ENCODE results near the gene DRC3. TPM values are rescaled to one million over a fixed set of nuclear protein-coding genes. Genes with fewer than 3 reads are reported as not detected.

The DRC3 gene
- total RNA-seq, 1 experiment from 2014 or later, result not detected

DNA sequence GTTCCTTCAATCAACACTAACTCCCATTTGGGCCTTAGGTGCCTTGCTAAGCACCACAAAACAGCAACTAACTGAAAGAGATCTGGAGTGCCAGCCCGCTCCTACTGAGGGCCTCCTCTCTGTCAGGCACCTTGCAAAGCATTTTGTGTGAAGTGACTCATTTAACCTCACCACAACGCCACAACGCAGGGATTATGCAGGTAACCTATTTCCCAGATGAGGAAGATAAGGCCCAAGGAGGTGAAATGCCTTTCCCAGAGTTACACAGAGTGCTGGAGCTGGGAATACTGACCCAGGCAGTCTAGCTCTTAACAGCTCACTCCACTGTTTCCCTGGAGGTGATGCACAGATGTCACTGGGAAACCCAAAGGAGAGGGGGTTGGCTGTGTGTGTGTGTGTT lies 32.8 kb downstream of the DRC3 start:
- Histone ChIP-seq H4K20me1 (ENCODE audit: insufficient read depth, low read depth, low read length) (peaks cover 3% of the 10 kb centered on the region; the same call in 1 of the 2 replicates), H3K9me3 (ENCODE audit: low read length) (no peaks in the 10 kb centered on the region), H3K4me3 (ENCODE audit: low read length) (no peak overlapping the region), H3K27ac (ENCODE audit: low read length) (no peak overlapping the region), H2AFZ (ENCODE audit: low read length) (no peak overlapping the region), H3K27me3 (ENCODE audit: low read length) (no peaks in the 10 kb centered on the region), H3K4me1 (ENCODE audit: low read length) (peaks cover 19% of the 10 kb centered on the region), H3K9me2 (replicated peaks; ENCODE audit: insufficient read depth, low read length) (no peaks in the 10 kb centered on the region), H3K9ac (ENCODE audit: low read length) (no peak overlapping the region), H3K79me2 (ENCODE audit: low read length) (no peaks in the 10 kb centered on the region), H3K36me3 (ENCODE audit: insufficient read depth, low read length) (peaks cover 4% of the 10 kb centered on the region), H3K4me2 (ENCODE audit: low read depth, low read length, poor library complexity, severe bottlenecking) (no peak overlapping the region)
- no peak for DNase-seq

DNA sequence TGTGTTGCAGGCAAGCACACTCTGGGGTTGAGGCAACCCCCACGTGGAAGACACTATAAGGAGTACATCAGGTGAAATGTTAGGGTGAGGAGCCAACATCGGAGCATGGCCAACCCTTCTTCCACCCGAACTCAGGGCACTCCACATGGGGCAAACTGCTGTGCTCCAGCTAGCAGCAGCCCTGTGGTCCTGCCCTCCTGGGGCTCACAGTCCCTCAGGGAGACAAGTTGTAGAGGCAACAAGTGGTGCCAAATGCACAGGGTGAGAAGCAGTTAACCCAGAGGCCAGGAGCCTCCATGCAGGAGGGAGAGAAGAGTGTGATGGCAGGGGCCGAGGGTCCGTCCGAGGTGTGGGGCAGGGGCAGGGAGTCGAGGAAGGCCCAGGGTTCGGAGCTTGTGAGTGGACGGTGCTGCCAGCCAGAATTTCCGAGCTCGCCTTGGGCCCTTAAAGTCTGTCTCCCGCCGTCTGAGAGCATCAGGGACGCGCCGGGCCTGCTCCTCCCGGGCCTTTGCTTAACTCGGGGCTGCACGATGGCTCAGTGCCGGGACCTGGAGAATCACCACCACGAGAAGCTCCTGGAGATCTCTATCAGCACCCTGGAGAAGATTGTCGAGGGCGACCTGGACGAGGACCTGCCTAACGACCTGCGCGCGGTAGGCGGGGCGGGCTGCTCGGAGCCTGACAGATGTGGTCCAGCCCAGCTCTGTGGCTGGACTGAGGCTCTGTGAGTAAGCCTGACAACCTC lies 34.0 kb downstream of the DRC3 start:
- no peak overlapping the region for H3K27ac ChIP-seq (ENCODE audit: low read length)
- no peak overlapping the region for H2AFZ ChIP-seq (ENCODE audit: low read length)
- no peaks in the 10 kb centered on the region for H3K79me2 ChIP-seq (ENCODE audit: low read length)
- no peaks in the 10 kb centered on the region for H3K9me2 ChIP-seq (replicated peaks; ENCODE audit: insufficient read depth, low read length)
- no peaks in the 10 kb centered on the region for H3K9me3 ChIP-seq (ENCODE audit: low read length)
- peaks cover 19% of the 10 kb centered on the region for H3K4me1 ChIP-seq (ENCODE audit: low read length)
- peaks cover 4% of the 10 kb centered on the region for H3K36me3 ChIP-seq (ENCODE audit: insufficient read depth, low read length)
- H3K27me3 ChIP-seq (ENCODE audit: low read length), result no peaks in the 10 kb centered on the region
- H4K20me1 ChIP-seq (ENCODE audit: insufficient read depth, low read depth, low read length), result peaks cover 6% of the 10 kb centered on the region; the same call in 1 of the 2 replicates
- H3K4me3 ChIP-seq (ENCODE audit: low read length), result no peak overlapping the region
- no peak overlapping the region for H3K9ac ChIP-seq (ENCODE audit: low read length)
- no peak for DNase-seq
- H3K4me2 ChIP-seq (ENCODE audit: low read depth, low read length, poor library complexity, severe bottlenecking), result no peak overlapping the region

DNA sequence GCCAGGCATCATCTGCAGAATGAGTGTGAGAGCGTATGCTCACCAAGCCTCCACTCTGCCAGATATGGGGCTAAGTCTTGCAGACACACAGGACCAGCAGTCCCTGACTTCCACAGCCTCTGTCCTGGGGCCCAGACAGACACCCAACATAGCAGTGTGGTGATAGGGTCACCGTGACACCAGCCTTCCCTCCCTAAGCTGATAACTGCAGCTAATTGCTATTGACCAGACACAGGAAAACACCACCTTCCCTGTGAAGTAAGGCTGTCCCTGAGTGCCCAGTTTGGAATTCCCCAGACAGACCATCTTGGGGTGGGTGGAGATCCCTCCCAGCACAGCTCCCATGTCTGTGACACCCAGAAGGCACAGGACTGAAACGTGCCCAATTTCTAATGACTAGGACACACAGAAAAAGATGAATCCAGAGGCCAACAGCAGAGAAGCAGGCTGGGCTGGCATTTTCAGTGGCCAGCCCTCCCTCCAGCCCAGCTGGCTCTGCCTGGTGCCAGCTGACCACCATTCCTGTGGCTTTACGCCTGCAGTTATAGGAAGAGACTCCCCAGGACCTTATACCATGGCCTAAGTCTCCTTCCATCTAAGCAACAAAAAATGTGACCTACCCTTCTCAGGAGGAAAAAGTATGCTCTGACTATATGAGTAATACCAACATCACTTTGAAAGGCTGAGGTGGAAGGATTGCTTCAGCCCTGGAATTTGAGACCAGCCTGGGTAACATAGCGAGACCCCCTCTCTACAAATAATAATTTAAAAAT lies 36.0 kb downstream of the DRC3 start:
- no peaks in the 10 kb centered on the region for H3K9me3 ChIP-seq (ENCODE audit: low read length)
- H3K36me3 ChIP-seq (ENCODE audit: insufficient read depth, low read length), result peaks cover 11% of the 10 kb centered on the region
- no peak overlapping the region for H3K9ac ChIP-seq (ENCODE audit: low read length)

DNA sequence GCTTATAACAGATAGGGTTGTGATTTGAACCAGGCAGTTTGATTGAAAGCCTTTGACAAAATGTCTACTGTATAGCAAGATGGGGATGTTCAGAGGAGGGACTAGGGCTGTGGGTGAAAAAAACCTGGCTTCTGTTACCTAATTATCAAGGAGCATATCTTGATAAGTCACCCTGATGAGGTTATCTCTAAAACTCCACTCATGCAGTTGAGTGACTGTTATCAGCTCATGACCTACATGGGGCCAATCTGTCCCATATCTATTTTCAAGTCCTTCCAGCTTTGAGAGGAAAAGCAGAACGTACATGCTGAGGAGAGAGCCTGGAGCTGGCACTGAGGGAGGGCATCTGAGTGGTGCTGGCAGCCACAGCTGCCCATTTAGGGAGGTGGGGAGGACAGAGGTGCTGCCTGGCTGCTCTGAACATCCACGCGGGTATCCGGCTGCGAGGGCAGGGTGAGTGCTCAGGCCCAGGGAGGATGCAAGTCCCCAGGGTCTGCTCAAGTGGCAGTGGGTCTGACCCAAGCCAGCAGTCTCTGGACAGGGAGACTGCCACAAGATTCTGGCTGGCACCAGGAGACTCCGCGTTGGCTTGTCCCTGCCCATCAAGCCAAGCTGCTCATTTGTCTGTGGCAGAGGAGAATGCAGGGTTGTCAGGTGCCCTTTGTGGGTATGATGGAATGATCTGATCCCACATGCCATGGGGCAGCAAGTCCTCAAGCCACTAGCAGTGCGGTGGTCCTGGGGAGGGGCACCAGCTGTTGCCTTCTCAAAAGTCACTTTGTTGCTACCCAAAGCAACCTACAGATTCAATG lies 37.2 kb downstream of the DRC3 start:
- Histone ChIP-seq H3K9me3 (ENCODE audit: low read length) (no peaks in the 10 kb centered on the region), H2AFZ (ENCODE audit: low read length) (no peak overlapping the region), H3K4me2 (ENCODE audit: low read depth, low read length, poor library complexity, severe bottlenecking) (no peak overlapping the region), H3K36me3 (ENCODE audit: insufficient read depth, low read length) (peaks cover 11% of the 10 kb centered on the region), H3K9ac (ENCODE audit: low read length) (no peak overlapping the region), H3K9me2 (replicated peaks; ENCODE audit: insufficient read depth, low read length) (no peaks in the 10 kb centered on the region), H3K4me1 (ENCODE audit: low read length) (no peaks in the 10 kb centered on the region), H4K20me1 (ENCODE audit: insufficient read depth, low read depth, low read length) (0 out of 2 replicates have a peak, but pooled peaks cover 3% of the 10 kb centered on the region), H3K4me3 (ENCODE audit: low read length) (no peak overlapping the region), H3K79me2 (ENCODE audit: low read length) (no peaks in the 10 kb centered on the region), H3K27me3 (ENCODE audit: low read length) (no peaks in the 10 kb centered on the region), H3K27ac (ENCODE audit: low read length) (no peak overlapping the region)
- DNase-seq, result no peak

More for the DNA sequence above, 36.0 kb downstream of the DRC3 start:
- H2AFZ ChIP-seq (ENCODE audit: low read length), result no peak overlapping the region
- no peak overlapping the region for H3K4me3 ChIP-seq (ENCODE audit: low read length)
- H4K20me1 ChIP-seq (ENCODE audit: insufficient read depth, low read depth, low read length), result 0 out of 2 replicates have a peak, but pooled peaks cover 3% of the 10 kb centered on the region
- H3K27ac ChIP-seq (ENCODE audit: low read length), result no peak overlapping the region
- no peak overlapping the region for H3K4me2 ChIP-seq (ENCODE audit: low read depth, low read length, poor library complexity, severe bottlenecking)
- no peaks in the 10 kb centered on the region for H3K79me2 ChIP-seq (ENCODE audit: low read length)
- DNase-seq, result no peak
- no peaks in the 10 kb centered on the region for H3K9me2 ChIP-seq (replicated peaks; ENCODE audit: insufficient read depth, low read length)
- H3K4me1 ChIP-seq (ENCODE audit: low read length), result peaks cover 10% of the 10 kb centered on the region
- no peaks in the 10 kb centered on the region for H3K27me3 ChIP-seq (ENCODE audit: low read length)

DNA sequence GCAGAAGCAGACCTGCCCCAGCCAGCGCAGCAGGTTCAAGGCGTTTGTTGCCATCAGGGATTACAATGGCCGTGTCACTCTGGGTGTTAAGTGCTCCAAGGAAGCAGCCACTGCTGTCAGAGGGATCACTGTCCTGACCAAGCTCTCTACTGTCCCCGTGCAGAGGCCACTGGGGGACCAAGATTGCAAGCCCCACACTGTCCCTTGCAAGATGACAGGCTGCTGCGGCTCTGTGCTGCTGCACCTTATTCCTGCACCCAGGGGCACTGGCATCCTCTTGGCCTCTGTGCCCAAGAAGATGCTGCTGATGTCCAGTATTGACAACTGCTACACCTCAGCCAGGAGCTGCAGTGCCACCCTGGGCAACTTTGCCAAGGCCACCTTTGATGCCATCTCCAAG lies 38.6 kb downstream of the DRC3 start:
- no peaks in the 10 kb centered on the region for H3K4me1 ChIP-seq (ENCODE audit: low read length)
- H3K27me3 ChIP-seq (ENCODE audit: low read length), result no peaks in the 10 kb centered on the region
- H3K79me2 ChIP-seq (ENCODE audit: low read length), result no peaks in the 10 kb centered on the region
- H3K4me2 ChIP-seq (ENCODE audit: low read depth, low read length, poor library complexity, severe bottlenecking), result no peak overlapping the region
- no peak for DNase-seq
- H2AFZ ChIP-seq (ENCODE audit: low read length), result no peak overlapping the region
- H3K36me3 ChIP-seq (ENCODE audit: insufficient read depth, low read length), result peaks cover 10% of the 10 kb centered on the region
- H3K27ac ChIP-seq (ENCODE audit: low read length), result no peak overlapping the region
- no peak overlapping the region for H3K4me3 ChIP-seq (ENCODE audit: low read length)
- H3K9ac ChIP-seq (ENCODE audit: low read length), result no peak overlapping the region
- no peaks in the 10 kb centered on the region for H3K9me3 ChIP-seq (ENCODE audit: low read length)
- no peaks in the 10 kb centered on the region for H3K9me2 ChIP-seq (replicated peaks; ENCODE audit: insufficient read depth, low read length)
- 0 out of 2 replicates have a peak, but pooled peaks cover 3% of the 10 kb centered on the region for H4K20me1 ChIP-seq (ENCODE audit: insufficient read depth, low read depth, low read length)

DNA sequence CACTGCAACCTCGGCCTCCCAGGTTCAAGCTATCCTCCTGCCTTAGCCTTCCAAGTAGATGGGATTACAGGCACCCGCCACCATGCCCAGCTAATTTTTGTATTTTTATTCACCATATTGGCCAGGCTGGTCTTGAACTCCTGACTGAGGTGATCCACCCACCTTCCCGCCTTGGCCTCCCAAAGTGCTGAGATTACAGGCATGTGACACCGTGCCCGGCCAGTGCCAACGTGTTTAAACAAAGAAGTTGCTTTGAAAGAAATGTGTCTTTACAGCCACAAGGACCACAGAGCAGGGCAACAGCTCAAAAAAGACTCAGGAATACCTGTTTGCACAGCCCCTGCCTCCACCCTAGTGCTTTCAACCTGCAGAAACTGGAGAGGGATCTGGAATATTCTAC lies 41.3 kb downstream of the DRC3 start:
- no peaks in the 10 kb centered on the region for H3K4me1 ChIP-seq (ENCODE audit: low read length)
- DNase-seq, result no peak
- H3K9me2 ChIP-seq (replicated peaks; ENCODE audit: insufficient read depth, low read length), result no peaks in the 10 kb centered on the region
- no peak overlapping the region for H3K27ac ChIP-seq (ENCODE audit: low read length)
- H3K79me2 ChIP-seq (ENCODE audit: low read length), result no peaks in the 10 kb centered on the region
- H3K36me3 ChIP-seq (ENCODE audit: insufficient read depth, low read length), result peaks cover 10% of the 10 kb centered on the region; the same call in 1 of the 2 replicates
- H3K27me3 ChIP-seq (ENCODE audit: low read length), result no peaks in the 10 kb centered on the region
- no peak overlapping the region for H3K4me3 ChIP-seq (ENCODE audit: low read length)
- H3K9ac ChIP-seq (ENCODE audit: low read length), result no peak overlapping the region
- no peak overlapping the region for H3K4me2 ChIP-seq (ENCODE audit: low read depth, low read length, poor library complexity, severe bottlenecking)
- 0 out of 2 replicates have a peak, but pooled peaks cover 3% of the 10 kb centered on the region for H4K20me1 ChIP-seq (ENCODE audit: insufficient read depth, low read depth, low read length)
- H3K9me3 ChIP-seq (ENCODE audit: low read length), result no peaks in the 10 kb centered on the region
- no peak overlapping the region for H2AFZ ChIP-seq (ENCODE audit: low read length)

GRCh38 chr17:18015593-18015992 lies 42.9 kb downstream of the DRC3 start:
- Histone ChIP-seq H3K4me2 (ENCODE audit: low read depth, low read length, poor library complexity, severe bottlenecking) (no peak overlapping the region), H3K4me3 (ENCODE audit: low read length) (no peak overlapping the region), H3K79me2 (ENCODE audit: low read length) (no peaks in the 10 kb centered on the region), H3K4me1 (ENCODE audit: low read length) (no peaks in the 10 kb centered on the region), H2AFZ (ENCODE audit: low read length) (no peak overlapping the region), H3K9ac (ENCODE audit: low read length) (no peak overlapping the region), H3K9me2 (replicated peaks; ENCODE audit: insufficient read depth, low read length) (no peaks in the 10 kb centered on the region), H3K27ac (ENCODE audit: low read length) (no peak overlapping the region), H3K36me3 (ENCODE audit: insufficient read depth, low read length) (peaks cover 10% of the 10 kb centered on the region; the same call in 1 of the 2 replicates), H3K9me3 (ENCODE audit: low read length) (no peaks in the 10 kb centered on the region), H3K27me3 (ENCODE audit: low read length) (no peaks in the 10 kb centered on the region), H4K20me1 (ENCODE audit: insufficient read depth, low read depth, low read length) (0 out of 2 replicates have a peak, but pooled peaks cover 7% of the 10 kb centered on the region)
- DNase-seq, result no peak
